C1 segment of cervical spinal cord (tissue), 14 donors: Measurements from ENCODE around the gene PCOLCE2.
A peak's percentile ranks its signal among the peaks of the same experiment; 100 is the strongest.

Experiments
- DNase-seq, 14 donors: peaks; one replicate each; lab custom pipeline; 2025; lab: John Stamatoyannopoulos, UW

Gene PCOLCE2, protein sequence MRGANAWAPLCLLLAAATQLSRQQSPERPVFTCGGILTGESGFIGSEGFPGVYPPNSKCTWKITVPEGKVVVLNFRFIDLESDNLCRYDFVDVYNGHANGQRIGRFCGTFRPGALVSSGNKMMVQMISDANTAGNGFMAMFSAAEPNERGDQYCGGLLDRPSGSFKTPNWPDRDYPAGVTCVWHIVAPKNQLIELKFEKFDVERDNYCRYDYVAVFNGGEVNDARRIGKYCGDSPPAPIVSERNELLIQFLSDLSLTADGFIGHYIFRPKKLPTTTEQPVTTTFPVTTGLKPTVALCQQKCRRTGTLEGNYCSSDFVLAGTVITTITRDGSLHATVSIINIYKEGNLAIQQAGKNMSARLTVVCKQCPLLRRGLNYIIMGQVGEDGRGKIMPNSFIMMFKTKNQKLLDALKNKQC

DNA sequence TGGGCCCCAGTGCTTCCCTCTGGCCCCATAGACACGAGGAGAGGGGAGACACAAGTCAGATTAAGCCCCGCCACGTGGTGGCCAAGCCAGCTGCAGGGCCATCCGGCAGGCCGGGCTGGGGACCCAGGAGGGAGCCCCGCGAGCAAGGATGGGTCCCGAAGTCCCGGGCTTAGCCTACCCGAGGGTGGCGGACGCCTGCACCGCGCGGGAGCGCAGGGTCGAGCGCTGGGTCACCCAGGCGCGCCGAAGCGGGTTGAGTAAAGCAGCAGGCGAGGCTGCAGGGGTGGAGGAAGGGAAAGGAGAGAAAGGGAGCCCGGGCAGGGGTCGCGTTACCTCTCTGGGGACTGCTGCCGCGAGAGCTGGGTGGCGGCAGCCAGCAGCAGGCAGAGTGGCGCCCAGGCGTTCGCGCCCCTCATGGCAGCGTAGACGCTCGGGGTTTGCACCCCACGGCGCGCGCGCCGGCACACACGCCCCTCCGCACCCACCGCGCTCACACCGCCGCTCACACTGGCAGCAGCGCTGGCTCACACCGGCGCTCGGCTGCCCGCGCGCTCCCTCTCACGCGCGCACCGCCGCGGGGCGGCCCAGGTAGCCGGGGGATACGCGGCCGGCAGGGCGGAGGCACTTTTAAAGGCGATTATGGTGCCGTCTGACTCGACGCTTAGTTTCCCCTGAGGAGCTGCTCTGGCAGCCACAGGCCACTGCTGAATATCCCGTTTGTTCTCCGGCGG lies at the start of gene PCOLCE2:
PCOLCE2 (minus strand) TSS at position 603 of the 731 bp plus-strand sequence; CDS start at position 416, 187 bp downstream.
- peak in 2 of 14 donors; percentile 2 to 9 for DNase-seq

DNA sequence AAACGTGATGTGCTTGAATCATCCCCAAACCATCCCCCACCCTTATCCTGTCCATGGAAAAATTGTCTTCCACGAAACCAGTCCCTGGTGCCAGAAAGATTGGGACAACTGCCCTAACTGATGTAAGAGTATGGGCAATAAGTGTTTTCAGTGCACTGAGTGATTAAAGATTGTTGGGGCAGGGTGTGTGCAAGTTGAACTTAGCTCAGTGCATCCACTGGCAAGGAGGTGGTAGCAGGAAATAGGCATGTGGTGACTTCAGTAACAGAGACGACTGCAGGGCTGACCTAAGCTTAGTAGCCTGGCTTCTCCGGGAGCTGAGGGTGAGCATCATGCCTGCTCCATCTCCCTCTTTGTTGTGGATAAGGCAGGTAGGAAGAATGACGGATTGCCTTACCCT lies 47.1 kb upstream of the PCOLCE2 start:
- no peak for DNase-seq

DNA sequence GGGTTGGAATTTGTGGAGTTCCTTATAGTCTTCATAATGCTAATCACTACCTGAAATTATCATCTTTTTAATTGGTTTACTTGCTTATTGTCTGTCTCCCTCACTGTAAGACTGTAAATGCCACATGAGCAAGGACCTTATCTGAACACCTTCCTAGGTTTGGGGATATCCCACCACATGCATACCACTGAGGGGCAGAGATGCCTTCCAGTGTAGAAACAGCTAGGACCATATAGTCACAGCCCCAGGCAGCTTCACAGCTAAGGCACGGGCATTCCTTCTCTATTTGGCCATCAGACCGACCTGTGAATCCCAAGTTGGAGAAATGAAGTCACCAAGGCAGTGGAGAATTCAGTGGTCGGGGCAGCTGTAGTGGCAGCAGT lies 46.0 kb upstream of the PCOLCE2 start:
- DNase-seq, result no peak

DNA sequence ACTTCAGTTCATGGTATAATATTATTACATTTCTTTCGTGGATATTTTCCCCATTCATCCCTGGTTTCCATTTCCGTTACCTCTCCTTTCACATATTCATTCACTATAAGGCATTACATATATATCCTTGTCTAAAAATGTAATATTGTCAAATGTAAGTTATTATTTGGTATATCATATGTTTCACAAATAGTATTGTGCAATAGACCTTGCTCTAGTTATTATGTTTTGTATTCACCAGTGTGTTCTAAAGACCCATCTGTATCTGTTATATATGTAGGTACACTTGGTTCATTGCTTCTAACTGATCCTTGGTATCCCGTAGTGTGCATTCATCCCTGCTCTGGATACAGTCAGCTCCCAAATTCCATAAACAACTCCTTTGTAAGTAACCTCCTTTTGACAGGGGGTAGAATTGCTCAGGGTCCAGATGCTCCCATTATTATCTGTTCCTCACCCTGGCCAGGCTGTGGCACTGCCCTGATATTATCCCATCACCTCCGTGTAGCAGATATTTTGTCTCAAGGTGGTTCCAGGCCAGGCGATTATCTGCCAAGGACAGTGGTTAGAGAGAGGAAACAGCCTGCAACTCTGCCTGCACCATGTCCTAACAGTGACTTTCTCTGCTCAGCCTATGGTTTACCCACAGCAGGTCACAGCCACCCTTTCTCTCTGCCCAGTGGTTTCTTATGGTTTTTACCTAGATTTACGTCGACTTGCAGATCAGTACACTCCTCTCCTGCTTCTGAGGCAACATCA lies 45.4 kb upstream of the PCOLCE2 start:
- DNase-seq, result no peak

DNA sequence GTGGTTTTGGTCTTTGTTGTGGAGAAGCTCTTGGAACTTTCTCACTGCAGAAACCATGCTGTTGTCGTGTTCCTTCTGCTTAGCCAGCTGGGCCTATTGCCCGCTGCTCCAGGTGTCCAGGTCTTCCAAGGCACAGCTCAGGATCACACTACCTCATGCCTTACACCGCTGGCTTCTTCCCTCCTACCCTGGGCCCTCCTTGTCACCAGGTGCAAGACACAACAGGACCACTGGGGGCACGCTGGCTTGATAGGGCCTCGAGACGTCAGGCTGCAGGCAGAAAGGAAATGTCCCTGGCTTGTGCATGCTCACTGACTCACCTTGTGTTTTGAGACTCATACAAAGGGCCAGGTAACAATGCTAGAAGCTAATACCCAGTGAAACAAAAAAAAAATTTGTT lies 42.3 kb upstream of the PCOLCE2 start:
- no peak for DNase-seq

DNA sequence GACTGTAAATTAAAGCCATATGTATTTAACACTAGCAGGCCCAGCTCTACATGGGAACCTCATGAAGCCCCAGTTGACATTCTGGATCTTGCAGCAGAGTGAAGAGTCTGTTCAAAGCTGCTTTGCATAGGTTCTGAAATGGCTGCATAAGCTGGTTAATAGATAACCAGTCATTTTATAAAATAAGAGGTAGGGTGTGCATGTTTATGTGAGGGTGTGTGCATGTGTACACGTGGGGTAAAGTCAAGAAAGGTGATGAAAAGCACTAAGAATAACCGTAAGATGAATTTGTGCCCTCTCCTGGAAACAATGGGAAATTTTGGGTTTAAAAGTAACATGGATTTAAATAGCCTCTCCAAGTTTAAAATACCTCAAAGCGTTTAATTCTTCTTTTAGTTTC lies 41.6 kb upstream of the PCOLCE2 start:
- DNase-seq, result no peak

DNA sequence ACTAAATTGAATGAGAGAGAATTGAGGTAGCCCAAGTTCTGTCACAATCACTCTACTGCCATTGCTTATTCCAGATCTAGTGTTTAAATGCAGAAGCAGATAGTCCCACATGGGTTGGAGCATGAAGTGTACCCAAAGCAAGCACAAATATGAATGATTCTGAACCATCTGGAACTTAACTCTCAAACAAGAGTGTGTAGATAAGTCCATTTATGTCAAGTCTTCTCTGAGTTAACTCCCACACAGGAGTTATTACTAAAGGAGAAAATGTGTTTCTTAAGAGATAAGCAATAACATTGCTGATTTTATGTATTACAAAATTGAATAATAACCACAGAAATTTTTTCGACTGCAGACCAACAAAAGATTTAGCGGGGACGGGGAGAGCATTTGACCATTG lies 41.0 kb upstream of the PCOLCE2 start:
- DNase-seq, result no peak

DNA sequence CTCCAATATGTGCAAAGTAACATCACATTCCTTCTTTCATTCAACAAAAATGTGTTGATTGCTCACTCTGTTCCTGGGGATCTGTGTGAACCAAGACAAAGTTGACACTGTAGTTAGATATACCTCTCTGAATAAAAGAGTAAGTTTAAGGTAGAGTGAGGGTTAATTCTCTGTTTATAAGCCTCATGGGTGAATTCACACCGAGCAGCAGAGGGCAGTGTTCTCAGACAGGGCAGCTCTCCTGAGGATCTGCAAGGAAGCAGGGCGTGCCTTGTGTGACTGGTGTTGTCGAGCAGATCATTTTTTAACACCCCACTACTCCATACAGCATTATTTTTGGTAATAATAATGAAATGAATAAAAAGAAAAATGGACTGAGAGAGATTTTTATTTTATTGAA lies 40.2 kb upstream of the PCOLCE2 start:
- no peak for DNase-seq

DNA sequence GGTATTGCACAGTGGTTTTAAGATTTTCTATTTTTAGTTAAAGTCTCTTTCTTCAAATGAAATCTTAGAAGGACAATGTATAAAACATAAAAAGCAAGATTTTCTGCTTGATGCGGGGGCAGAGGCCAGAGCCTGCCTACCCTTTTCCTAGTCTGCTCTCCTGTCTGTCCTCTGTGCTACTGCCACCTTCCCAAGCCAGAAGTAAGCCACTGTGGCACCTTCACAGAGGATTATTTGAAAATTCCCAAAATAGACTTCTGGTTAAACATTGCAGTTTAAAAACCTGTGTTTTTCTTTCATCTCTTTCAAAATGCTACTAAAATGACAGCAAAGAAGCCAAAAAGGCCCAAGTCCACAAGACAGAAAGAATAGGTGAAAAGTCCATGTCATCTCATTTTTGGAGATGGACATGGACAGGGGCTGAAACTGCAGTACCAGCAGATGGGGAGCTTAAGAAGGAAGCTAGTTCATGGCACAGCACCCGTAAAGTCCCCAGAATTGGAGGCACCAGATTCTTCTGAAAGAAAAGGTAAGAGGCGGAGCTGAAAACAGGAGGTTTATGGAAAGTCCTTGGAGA lies 37.6 kb upstream of the PCOLCE2 start:
- DNase-seq, result no peak

DNA sequence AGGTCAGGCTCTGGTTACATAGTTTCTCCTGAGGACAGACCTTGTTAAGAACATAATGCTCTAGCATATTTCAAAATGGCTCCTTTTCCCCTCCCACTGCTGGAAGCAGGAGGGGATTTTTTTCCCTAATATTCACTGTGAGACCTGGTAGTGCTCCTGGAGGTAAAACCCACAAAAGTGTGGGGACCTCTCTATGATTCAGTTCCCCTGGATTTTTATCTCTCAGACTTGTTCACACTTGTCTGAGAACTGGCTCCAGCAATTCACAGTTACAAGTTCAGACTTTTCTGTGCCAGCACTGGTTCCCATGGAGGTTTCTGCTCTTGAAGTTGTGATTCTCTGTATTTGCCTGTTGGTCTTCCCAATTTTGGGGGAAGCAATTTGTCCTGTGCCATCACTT lies 36.3 kb upstream of the PCOLCE2 start:
- no peak for DNase-seq

DNA sequence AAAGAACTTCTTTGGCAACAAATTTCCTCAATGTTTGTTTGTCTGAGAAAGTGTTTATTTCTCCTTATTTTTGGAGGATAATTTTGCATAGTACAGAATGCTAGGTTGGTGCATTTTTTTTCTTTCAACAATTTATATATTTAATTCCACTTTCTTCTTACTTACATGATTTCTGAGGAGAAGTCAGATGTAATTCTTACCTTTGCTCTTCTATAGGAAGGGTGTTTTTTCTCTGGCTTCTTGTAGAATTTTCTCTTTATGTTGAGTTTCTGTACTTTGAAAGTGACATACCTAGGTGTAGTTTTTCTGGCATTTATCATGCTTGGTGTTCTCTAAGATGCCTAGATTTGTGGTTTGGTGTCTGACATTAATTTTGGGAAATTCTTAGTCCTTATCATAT lies 34.8 kb upstream of the PCOLCE2 start:
- DNase-seq, result no peak

DNA sequence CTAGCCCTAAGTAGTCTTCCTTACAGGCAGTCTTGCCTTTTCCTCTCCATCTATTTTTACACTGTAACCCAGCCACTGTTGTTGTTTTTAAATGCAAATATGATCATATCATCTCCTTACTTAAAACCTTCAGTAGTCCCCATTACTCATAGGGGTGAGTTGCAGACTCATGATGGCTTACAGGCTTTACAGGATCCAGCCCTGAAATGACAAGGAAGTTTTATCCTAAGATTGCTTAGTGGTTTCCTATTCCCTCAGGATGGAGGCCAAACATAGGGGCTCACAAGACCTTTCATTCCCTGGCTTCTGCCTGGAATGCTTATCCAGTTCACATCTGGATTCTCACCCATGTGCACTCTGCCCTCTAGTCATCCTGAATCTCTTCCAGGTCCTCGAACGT lies 27.7 kb upstream of the PCOLCE2 start:
- no peak for DNase-seq

DNA sequence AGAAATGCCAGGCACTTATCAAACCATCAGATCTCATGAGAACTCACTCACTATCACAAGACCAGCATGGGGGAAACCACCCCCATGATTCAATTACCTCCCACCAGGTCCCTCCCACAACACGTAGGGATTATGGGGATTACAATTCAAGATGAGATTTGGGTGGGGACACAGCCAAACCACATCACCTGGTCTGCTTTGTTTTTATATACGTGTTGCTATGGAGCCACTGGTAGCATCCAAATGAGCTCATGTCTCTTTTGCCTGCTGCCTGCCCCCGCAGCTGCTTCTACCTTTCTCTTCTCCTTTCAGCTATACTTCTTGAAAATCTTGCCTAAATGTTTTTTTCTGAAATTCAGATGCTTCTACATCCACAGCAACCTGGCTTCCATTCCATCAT lies 26.8 kb upstream of the PCOLCE2 start:
- no peak for DNase-seq

DNA sequence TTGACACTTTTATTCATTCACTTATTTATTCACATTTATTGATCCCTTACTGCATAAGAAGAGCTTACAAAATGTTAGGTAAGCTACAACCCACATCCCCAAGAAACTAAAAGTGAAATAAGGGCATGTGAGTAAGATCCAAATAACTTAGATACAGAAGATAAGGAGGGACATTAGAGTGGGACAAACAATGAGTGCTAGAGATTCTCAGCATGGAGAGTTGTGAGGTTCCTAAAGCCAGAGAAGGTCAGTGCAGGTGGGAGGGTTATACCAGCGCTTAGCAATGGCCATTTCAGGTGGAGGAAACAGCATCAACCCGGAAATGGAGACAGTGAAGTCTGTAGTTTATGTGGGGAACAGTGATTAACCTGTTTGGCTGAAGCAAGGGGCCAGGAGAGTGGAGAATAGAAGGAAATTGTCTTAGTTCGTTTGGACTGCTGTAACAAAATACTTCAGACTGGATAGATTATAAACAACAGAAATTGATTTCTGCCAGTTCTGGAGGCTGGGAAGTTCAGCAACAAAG lies 25.5 kb upstream of the PCOLCE2 start:
- DNase-seq, result no peak

DNA sequence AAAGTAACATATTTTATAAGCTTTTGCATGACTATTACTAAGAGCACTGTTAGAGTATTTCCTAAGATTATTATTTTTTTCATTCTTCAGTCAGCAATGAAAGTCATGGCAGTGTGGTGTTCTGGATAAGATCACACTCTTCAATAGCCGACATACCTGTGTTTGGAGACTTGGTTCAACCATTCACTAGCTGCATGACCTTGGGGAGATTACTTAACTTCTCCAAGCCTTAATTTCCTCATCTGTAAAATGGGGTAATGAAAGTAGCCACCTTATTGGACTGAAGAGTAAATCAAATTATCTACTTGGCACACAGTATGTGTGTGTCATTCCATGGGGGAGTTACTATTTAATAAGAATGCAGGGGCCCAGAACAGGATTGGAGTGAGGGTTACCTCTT lies 24.5 kb upstream of the PCOLCE2 start:
- no peak for DNase-seq

DNA sequence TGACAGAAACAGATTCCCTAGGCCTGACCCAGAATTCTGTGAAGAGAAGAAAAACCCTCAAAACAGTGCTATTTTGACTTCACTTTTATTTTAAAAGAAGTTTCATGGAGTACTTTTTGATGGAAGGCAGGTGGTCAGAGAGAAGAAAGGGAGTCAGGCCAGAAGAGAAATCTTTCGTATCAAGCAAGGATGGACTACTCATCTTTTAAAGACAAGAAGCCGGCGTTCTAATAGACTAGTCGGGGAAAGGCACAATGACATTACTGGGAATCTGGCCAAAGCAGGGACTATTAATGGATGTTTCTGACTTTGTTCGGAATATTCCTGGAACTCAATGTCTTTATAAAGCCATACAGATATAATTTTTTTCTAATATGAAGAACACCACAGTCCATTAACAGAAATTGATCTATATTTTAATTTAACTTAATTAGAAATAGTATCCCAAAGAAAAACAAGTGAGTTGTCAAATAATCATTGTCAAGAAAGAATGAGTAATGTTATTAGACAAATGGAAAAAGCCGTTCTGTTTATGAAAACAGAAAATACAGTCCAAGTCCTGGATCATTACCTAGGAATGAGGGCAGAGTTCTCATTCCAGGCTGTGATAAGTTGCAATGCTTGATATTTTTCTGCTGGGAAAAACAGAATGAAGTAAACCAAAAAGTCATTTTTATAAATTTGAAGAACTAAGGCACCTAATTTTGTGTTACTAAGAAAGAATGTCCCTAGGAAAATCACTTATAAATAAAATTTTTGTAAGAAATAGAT lies 23.7 kb upstream of the PCOLCE2 start:
- DNase-seq, result no peak

DNA sequence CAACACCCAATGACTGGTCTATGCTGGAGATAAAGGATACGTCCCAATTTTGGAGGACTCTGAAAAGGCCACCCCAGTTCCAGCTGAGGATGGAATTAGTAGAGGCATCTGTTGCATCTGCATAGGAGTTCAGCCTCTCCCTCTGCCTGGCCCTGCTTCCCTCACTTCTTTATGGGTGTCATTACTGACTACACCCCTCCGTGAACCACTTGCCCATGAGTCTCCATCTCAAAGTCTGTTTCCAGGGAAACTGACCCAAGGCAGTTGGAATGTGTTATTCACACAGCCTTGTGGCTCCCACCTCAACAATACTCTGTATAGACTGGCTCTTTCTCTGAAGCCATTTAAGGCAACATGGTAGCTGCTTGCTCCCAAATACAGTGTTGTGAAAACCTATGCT lies 21.4 kb upstream of the PCOLCE2 start:
- no peak for DNase-seq

DNA sequence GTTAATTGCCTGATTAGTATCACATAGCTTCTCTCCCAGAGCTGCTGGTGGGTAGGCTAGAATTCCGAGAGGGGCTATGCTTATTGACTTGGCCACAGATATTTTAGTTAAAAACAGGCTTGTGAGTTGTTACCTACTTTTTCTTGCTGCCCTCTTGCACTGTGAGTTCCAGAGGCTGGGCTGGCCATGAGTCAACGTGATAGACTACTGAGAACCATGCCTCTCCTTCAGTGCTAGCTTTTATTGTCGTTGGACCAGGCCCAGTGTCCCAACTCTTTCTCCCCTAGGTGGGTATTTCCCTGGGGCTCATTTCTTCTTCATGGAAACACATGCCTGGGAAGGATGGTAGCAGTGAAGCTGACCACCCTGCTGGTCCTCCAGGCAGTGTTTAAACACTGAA lies 20.4 kb upstream of the PCOLCE2 start:
- no peak for DNase-seq

DNA sequence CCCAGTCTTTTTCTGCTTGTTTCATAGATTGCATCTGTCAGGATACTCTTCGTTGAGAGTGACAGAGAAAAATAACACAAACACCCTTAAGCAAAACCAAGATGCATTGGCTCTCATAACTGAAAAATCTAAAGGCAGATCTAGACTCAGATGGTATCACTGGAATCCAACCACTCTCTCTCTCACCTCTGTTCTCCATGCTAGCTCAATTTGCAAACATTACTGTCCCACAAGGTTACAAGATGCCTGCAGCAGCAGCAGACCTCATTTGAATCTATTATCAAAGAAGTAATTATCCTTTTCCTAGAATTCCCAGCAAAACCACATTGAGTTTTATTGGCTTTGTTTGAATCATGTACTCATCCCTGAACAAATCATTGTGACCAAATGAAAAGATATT lies 19.1 kb upstream of the PCOLCE2 start:
- DNase-seq, result no peak

DNA sequence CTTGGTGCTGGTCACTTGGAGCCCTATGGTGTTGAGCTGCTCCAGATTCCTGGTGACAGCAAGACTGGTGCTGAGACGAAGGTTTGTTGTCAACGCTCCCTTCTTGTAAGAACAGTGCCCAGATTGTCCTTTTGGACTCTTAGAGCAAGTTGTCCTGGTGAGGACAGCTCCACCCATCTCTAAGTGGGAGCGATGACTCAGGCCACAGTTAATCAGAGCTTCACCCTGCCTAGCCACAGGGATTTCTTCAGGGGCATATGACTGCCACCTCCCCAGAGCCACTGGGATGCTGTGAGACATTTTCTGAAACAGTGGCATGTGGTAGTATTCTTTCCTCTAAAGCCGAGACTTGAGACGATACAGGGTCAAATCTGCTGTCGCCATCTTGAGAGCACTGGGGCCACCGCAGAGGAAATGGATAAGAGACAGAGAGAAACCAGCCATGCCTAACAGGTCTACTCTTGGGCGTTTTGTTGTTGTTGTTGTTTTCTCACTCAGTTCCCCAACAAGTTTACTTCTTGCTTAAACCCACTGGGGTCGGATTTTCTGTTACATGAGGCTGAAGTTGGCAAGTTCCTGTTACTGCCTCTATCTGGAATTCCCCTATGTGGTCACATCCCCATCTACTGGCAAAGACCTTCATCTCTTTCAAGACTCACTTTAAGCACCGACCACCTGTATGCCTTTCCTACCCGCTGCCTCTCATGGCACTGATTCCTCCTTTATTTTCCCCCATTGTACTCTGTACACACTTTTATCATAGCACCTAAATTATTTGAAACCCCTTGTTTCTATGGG lies 16.0 kb upstream of the PCOLCE2 start:
- DNase-seq, result no peak
